Fibroblast of the aortic adventitia (primary cell): Measurements from ENCODE around the gene RNF10. TPM values are rescaled to one million over a fixed set of nuclear protein-coding genes. Genes with fewer than 3 reads are reported as not detected.
A peak's percentile ranks its signal among the peaks of the same experiment; 100 is the strongest.

Experiments used
- DNase-seq: peaks from one replicate; pipeline ENCODE4 v3.0.0-alpha.2; 2010; ENCODE audit warnings: low read depth
- H3K4me3 ChIP-seq: 2 replicates; pipeline ENCODE4 v1.5.1; 2011; ENCODE audit warnings: low read depth, mild to moderate bottlenecking, control low read depth, low read length, moderate library complexity
- total RNA-seq: library from RNA; depleted of rRNA; stranded (reverse); fragments of >200 nt; gene quantifications from 2 replicates; pipeline ENCODE4 v1.2.3, GENCODE V29; 2012; ENCODE audit warnings: low replicate concordance
- TF ChIP-seq, protein P1 (sequence below): IDR thresholded peaks from 2 replicates; pipeline ENCODE4 v1.5.1; 2011; ENCODE audit warnings: mild to moderate bottlenecking, low read length, control low read depth, inconsistent platforms; ENCODE audit not compliant: insufficient read depth

RNF10 gene
- total RNA-seq, 1 donor: 96.7 TPM

DNA sequence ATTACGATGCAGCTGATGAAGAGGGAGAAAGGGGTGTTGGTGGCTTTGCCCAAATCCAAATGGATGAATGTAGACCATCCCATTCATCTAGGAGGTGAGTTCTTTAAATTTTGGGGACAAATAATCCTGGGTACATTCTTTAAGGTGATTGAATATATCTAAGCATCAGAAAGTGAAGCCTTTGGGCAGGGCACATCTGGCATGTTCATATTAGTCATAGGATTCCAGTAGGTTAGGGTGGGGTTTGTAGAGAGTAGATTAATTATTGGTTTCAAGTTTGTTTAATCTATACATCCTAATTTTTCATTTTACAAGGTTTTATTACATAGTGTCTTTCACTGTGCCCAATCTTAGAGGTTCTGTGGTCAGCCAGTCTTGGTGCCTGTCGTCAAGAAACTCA lies 23.4 kb downstream of the RNF10 start:
- DNase-seq: no peak

DNA sequence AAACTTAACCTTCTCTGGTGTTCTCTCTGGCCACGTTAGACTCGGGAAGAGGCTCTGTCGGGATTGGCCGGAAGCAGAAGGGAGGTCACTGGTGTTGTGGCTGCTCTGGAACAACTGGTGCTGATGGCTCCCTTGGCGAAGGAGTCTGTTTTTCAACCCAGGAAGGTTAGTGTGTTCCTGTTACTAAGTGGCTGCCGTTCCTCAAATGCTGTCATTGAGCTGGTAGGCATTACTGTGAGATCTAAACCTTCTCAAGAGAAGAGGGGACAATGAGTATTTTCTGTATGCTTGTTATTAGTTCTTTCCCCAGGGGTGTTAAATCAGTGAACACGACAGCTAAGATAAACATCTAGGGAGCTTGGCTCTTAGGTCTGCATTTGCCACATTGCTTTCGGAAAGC lies 28.8 kb downstream of the RNF10 start:
- DNase-seq: no peak
- TF ChIP-seq, protein P1, sequence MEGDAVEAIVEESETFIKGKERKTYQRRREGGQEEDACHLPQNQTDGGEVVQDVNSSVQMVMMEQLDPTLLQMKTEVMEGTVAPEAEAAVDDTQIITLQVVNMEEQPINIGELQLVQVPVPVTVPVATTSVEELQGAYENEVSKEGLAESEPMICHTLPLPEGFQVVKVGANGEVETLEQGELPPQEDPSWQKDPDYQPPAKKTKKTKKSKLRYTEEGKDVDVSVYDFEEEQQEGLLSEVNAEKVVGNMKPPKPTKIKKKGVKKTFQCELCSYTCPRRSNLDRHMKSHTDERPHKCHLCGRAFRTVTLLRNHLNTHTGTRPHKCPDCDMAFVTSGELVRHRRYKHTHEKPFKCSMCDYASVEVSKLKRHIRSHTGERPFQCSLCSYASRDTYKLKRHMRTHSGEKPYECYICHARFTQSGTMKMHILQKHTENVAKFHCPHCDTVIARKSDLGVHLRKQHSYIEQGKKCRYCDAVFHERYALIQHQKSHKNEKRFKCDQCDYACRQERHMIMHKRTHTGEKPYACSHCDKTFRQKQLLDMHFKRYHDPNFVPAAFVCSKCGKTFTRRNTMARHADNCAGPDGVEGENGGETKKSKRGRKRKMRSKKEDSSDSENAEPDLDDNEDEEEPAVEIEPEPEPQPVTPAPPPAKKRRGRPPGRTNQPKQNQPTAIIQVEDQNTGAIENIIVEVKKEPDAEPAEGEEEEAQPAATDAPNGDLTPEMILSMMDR: no peak
- no peak overlapping the region for H3K4me3 ChIP-seq

More for the DNA sequence above, 23.4 kb downstream of the RNF10 start:
- TF ChIP-seq, protein P1: no peak
- H3K4me3 ChIP-seq: no peak overlapping the region

DNA sequence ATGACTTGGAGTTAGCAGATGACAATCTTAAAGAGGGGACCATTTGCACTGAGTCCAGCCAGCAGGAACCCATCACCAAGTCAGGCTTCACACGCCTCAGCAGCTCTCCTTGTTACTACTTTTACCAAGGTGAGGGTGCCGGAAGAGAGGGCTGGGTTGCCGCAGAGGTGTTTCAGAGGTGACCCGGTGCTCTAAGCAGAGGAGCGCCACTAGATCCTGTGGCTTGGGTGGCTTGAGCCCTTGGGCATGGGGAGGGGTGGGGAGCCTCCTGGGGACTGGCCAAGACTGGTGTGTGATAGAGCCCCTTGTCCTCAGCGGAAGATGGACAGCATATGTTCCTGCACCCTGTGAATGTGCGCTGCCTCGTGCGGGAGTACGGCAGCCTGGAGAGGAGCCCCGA lies 29.3 kb downstream of the RNF10 start:
- TF ChIP-seq, protein P1: no peak
- no peak overlapping the region for H3K4me3 ChIP-seq
- no peak for DNase-seq

DNA sequence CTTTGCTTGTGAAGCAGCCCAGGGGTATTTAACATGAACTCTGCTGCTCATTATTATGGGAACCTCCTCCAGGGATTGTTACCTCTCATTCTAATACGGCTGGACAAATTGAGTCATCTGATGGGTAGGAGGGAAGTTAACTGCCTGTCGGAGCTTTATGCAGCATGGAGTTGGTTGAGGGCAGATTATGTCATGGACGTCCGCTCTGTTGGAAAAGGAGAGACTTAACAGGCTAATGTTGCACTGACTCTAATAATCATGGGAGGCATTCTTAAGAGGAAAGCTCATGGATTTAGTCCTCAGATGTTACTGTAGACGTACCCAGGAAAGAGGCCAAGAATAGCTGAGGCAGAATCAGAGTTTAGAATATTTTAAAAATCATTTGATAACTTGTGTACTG lies 37.1 kb downstream of the RNF10 start:
- TF ChIP-seq, protein P1: no peak
- DNase-seq: peak; percentile 74
- H3K4me3 ChIP-seq: no peak overlapping the region

DNA sequence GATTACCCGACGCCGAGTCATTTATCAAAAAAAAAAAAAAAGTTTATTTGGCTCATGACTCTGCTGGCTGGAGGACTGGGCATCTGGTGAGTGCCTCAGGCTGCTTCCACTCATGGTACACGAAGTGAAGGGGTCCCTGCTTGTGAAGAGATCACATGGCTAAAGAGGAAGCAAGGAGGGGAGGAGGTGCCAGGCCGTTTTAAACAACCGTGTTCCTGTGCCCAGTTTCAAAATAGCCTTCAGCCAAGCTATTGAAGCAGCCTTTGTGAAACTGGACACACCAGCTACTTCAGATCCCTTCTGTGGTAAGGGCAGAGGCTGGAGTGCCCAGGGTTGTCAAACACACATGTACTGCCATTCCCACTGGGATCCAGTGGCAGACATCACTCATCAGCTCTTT lies 39.4 kb downstream of the RNF10 start:
- TF ChIP-seq, protein P1: no peak
- DNase-seq: no peak

DNA sequence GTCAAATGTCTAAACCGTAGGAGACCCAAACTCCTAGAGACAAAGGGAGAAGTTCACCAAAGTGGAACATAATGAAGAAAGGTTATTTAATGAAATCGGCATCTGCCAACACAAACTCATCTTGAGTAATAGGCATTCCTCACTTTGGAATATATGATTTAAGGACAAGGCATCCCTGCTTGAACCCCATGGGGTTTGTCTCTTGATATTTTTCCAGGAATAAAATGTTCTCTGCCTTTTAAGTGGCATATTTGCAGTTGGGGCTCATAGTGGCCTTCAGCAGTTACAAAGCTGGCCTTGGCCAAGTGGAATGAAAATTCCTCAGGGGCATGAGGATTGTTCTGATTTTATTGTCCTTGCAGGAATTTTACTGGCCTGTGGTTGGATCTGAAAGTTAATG lies 40.0 kb downstream of the RNF10 start:
- TF ChIP-seq, protein P1: no peak

More for the DNA sequence above, 39.4 kb downstream of the RNF10 start:
- H3K4me3 ChIP-seq: no peak overlapping the region

DNA sequence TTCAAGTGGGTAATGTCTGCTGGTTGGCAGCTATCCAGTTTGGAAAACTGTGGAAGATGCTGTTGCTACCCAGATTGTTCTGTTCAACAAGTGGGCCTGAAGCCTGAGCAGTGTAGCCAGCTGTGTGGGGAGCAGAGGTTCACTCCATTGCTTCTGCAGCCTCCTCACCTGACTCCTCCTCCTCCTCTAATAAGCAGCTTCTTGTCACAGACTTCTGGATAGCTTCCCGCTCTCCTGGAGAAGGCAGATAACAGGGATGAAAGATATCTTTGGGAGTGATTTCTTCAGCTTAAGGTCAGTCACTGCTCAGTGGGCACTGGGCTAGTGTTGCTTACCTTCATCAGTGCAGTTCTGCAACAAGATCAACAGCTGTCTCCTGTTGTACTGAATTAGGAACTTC lies 45.0 kb downstream of the RNF10 start:
- H3K4me3 ChIP-seq: no peak overlapping the region
- TF ChIP-seq, protein P1: no peak

More for the DNA sequence above, 40.0 kb downstream of the RNF10 start:
- no peak for DNase-seq
- no peak overlapping the region for H3K4me3 ChIP-seq

More for the DNA sequence above, 45.0 kb downstream of the RNF10 start:
- DNase-seq: no peak
